ENCODE measurements around the gene HELZ2. TPM values are rescaled to one million over a fixed set of nuclear protein-coding genes. Genes with fewer than 3 reads are reported as not detected.
"Not testable (repeated sequence)": the region's sequence is repeated elsewhere in the genome, so short reads cannot be mapped to it uniquely, and the experiment has no call there.

HELZ2 gene
- total and polyA plus RNA-seq, 8 donors, result 14.0 to 53.3 (median 22.2) TPM

- ATAC-seq; H3K27ac ChIP-seq; H3K27me3 ChIP-seq; H3K4me3 ChIP-seq; intact Hi-C loops (cut with DNase I); H3K9me3 ChIP-seq: not testable (repeated sequence)
- TF ChIP-seq, protein P1, sequence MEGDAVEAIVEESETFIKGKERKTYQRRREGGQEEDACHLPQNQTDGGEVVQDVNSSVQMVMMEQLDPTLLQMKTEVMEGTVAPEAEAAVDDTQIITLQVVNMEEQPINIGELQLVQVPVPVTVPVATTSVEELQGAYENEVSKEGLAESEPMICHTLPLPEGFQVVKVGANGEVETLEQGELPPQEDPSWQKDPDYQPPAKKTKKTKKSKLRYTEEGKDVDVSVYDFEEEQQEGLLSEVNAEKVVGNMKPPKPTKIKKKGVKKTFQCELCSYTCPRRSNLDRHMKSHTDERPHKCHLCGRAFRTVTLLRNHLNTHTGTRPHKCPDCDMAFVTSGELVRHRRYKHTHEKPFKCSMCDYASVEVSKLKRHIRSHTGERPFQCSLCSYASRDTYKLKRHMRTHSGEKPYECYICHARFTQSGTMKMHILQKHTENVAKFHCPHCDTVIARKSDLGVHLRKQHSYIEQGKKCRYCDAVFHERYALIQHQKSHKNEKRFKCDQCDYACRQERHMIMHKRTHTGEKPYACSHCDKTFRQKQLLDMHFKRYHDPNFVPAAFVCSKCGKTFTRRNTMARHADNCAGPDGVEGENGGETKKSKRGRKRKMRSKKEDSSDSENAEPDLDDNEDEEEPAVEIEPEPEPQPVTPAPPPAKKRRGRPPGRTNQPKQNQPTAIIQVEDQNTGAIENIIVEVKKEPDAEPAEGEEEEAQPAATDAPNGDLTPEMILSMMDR (IDR thresholded peaks at IDR 0.05), result peak; percentile 8 to 24
- DNase-seq, result peak in 1 of 4 donors; percentile 26
- Histone ChIP-seq H3K36me3 (peaks cover 0 to 51% of the 10 kb centered on the region in 2 donors), H3K4me1 (peaks cover 0 to 29% of the 10 kb centered on the region in 2 donors)
These were observed 40.0 kb upstream of the HELZ2 start for GRCh38 chr20:63613863-63614594.

GRCh38 chr20:63612276-63612931, 38.4 kb upstream of the HELZ2 start:
- peaks cover 0 to 35% of the 10 kb centered on the region in 2 donors for H3K36me3 ChIP-seq
- TF ChIP-seq, protein P1 (IDR thresholded peaks at IDR 0.05), result no peak
- H3K9me3 ChIP-seq, result no peaks in the 10 kb centered on the region
- intact Hi-C loops (cut with DNase I), result no loop called here
- DNase-seq (peak in 2 of 4 donors; percentile 51 to 74), ATAC-seq (peak; percentile 70)
- no peak overlapping the region for H3K4me3 ChIP-seq
- H3K27me3 ChIP-seq, result no peaks in the 10 kb centered on the region
- peaks cover 0 to 29% of the 10 kb centered on the region in 2 donors for H3K4me1 ChIP-seq
- peak overlapping the region in 1 of 2 donors; percentile 31 for H3K27ac ChIP-seq

- Histone ChIP-seq H3K4me3 (no peak overlapping the region), H3K9me3 (no peaks in the 10 kb centered on the region), H3K4me1 (peaks cover 0 to 32% of the 10 kb centered on the region in 2 donors), H3K27ac (no peak overlapping the region), H3K27me3 (no peaks in the 10 kb centered on the region), H3K36me3 (peaks cover 0 to 28% of the 10 kb centered on the region in 2 donors)
- peak in 1 of 4 donors; percentile 41 for DNase-seq
- intact Hi-C loops (cut with DNase I), result no loop called here
- no peak for ATAC-seq
- TF ChIP-seq, protein P1 (IDR thresholded peaks at IDR 0.05), result no peak
These were observed 37.6 kb upstream of the HELZ2 start for GRCh38 chr20:63611646-63612045.

GRCh38 chr20:63610581-63611435, 36.8 kb upstream of the HELZ2 start:
- H3K4me1 ChIP-seq, result peaks cover 0 to 33% of the 10 kb centered on the region in 2 donors
- intact Hi-C loops (cut with DNase I), result no loop called here
- no peak overlapping the region for H3K4me3 ChIP-seq
- H3K36me3 ChIP-seq, result peaks cover 0 to 19% of the 10 kb centered on the region in 2 donors
- peak in 1 of 4 donors; percentile 41 for DNase-seq
- no peak overlapping the region for H3K27ac ChIP-seq
- no peak for ATAC-seq
- H3K9me3 ChIP-seq, result no peaks in the 10 kb centered on the region
- no peaks in the 10 kb centered on the region for H3K27me3 ChIP-seq
- TF ChIP-seq, protein P1 (IDR thresholded peaks at IDR 0.05), result no peak

All from left lung (tissue), 10 donors.